Activated CD4-positive, alpha-beta memory T cell treated with anti-CD3 and anti-CD28 coated beads, Interleukin-2, amount 10 ng/mL, durations not matched to agents 7 days and 5 days (primary cell): ENCODE measurements around the gene MORN5. TPM values are rescaled to one million over a fixed set of nuclear protein-coding genes. Genes with fewer than 3 reads are reported as not detected.

Experiments
- CTCF ChIA-PET: fragments of 350-600 bp; sonication (Branson Sonifier 250); formaldehyde crosslinking; loops from one replicate; lab custom pipeline; 2021; ENCODE audit warnings: antibody characterized with exemption, inconsistent platforms; lab: Charles Lee
- POLR2A ChIA-PET: fragments of 350-600 bp; sonication (Branson Sonifier 250); formaldehyde crosslinking; loops from one replicate; lab custom pipeline; 2021; ENCODE audit warnings: antibody characterized with exemption; lab: Charles Lee
- DNase-seq: peaks from one replicate; pipeline ENCODE4 v3.0.0-alpha.2; 2020
- H3K27ac Mint-ChIP-seq: one replicate; pipeline ENCODE4 v1.8.0; 2021; ENCODE audit warnings: mild to moderate bottlenecking, mixed read lengths
- H3K27me3 Mint-ChIP-seq: one replicate; pipeline ENCODE4 v1.8.0; 2021; ENCODE audit warnings: mixed read lengths
- H3K36me3 Mint-ChIP-seq: one replicate; pipeline ENCODE4 v1.8.0; 2021; ENCODE audit warnings: low read depth, mixed read lengths
- H3K4me1 Mint-ChIP-seq: one replicate; pipeline ENCODE4 v1.8.0; 2021; ENCODE audit warnings: mixed read lengths
- H3K4me3 Mint-ChIP-seq: one replicate; pipeline ENCODE4 v1.8.0; 2021; ENCODE audit warnings: mild to moderate bottlenecking, mixed read lengths
- H3K9me3 Mint-ChIP-seq: one replicate; pipeline ENCODE4 v1.8.0; 2021; ENCODE audit warnings: mixed read lengths
- total RNA-seq, 2 experiments: library from RNA; stranded (reverse); gene quantifications; one replicate each; pipeline ENCODE4 v1.2.3, GENCODE V29; 2021

The MORN5 gene
- total RNA-seq, 2 experiments from 2014 or later = not detected

- Mint-ChIP-seq H3K4me1 (no peaks in the 10 kb centered on the region), H3K27ac (no peak overlapping the region), H3K9me3 (no peaks in the 10 kb centered on the region), H3K36me3 (no peaks in the 10 kb centered on the region), H3K4me3 (no peak overlapping the region), H3K27me3 (peaks cover 2% of the 10 kb centered on the region)
- ChIA-PET POLR2A (no interaction called here), CTCF (interaction anchor here (0.9 to 11.7 kb wide), 4 partner anchors 20 to 232 kb away, joined by 3 to 243 read pairs (median 100); no protein-coding TSS in a partner anchor)
- DNase-seq = no peak
Observed at GRCh38 chr9:122119166-122119521, 40.6 kb upstream of the MORN5 start.

- DNase-seq = no peak
- Mint-ChIP-seq H3K4me3 (no peak overlapping the region), H3K27me3 (peaks cover 8% of the 10 kb centered on the region), H3K4me1 (no peaks in the 10 kb centered on the region), H3K36me3 (no peaks in the 10 kb centered on the region), H3K27ac (no peak overlapping the region), H3K9me3 (no peaks in the 10 kb centered on the region)
- ChIA-PET CTCF (interaction anchor here (1.3 to 11.7 kb wide), 3 partner anchors 21 to 231 kb away, joined by 3 to 243 read pairs (median 173); no protein-coding TSS in a partner anchor), POLR2A (no interaction called here)
Observed at GRCh38 chr9:122119721-122120120, 40.0 kb upstream of the MORN5 start.

GRCh38 chr9:122120316-122121071, 39.2 kb upstream of the MORN5 start:
- Mint-ChIP-seq H3K9me3 (no peaks in the 10 kb centered on the region), H3K4me1 (peaks cover 2% of the 10 kb centered on the region), H3K36me3 (no peaks in the 10 kb centered on the region), H3K27me3 (peaks cover 12% of the 10 kb centered on the region), H3K4me3 (no peak overlapping the region), H3K27ac (no peak overlapping the region)
- DNase-seq = no peak
- ChIA-PET CTCF (interaction anchor here (0.8 to 11.7 kb wide), 6 partner anchors 15 to 230 kb away, joined by 3 to 243 read pairs (median 16); no protein-coding TSS in a partner anchor), POLR2A (no interaction called here)

GRCh38 chr9:122121391-122121790, 38.3 kb upstream of the MORN5 start:
- DNase-seq = no peak
- H3K27ac Mint-ChIP-seq = no peak overlapping the region
- no peaks in the 10 kb centered on the region for H3K36me3 Mint-ChIP-seq
- ChIA-PET POLR2A (interaction anchor here (0.9 kb wide), 1 partner anchor 23 kb away, joined by 3 read pairs; no protein-coding TSS in a partner anchor), CTCF (interaction anchor here (0.8 to 11.7 kb wide), 7 partner anchors 14 to 687 kb away, joined by 3 to 243 read pairs (median 19); no protein-coding TSS in a partner anchor)
- no peak overlapping the region for H3K4me3 Mint-ChIP-seq
- H3K9me3 Mint-ChIP-seq = no peaks in the 10 kb centered on the region
- H3K4me1 Mint-ChIP-seq = peaks cover 7% of the 10 kb centered on the region
- H3K27me3 Mint-ChIP-seq = peaks cover 21% of the 10 kb centered on the region

GRCh38 chr9:122121931-122122330, 37.8 kb upstream of the MORN5 start:
- H3K36me3 Mint-ChIP-seq = no peaks in the 10 kb centered on the region
- H3K27me3 Mint-ChIP-seq = peaks cover 25% of the 10 kb centered on the region
- CTCF ChIA-PET = interaction anchor here (0.5 to 11.7 kb wide), 10 partner anchors 14 to 687 kb away, joined by 3 to 243 read pairs (median 8); no protein-coding TSS in a partner anchor
- no peak for DNase-seq
- no peak overlapping the region for H3K27ac Mint-ChIP-seq
- H3K9me3 Mint-ChIP-seq = no peaks in the 10 kb centered on the region
- H3K4me1 Mint-ChIP-seq = peaks cover 10% of the 10 kb centered on the region
- POLR2A ChIA-PET = interaction anchor here (0.9 to 1.8 kb wide), 2 partner anchors 23 to 226 kb away, joined by 3 to 4 read pairs; no protein-coding TSS in a partner anchor
- H3K4me3 Mint-ChIP-seq = no peak overlapping the region

- no peak for DNase-seq
- ChIA-PET CTCF (interaction anchor here (0.5 to 11.7 kb wide), 13 partner anchors 10 to 228 kb away, joined by 3 to 243 read pairs (median 8); partner anchors contain the start of genes MRRF and RBM18), POLR2A (interaction anchor here (0.9 to 1.8 kb wide), 2 partner anchors 24 to 225 kb away, joined by 3 to 4 read pairs; no protein-coding TSS in a partner anchor)
- Mint-ChIP-seq H3K27ac (no peak overlapping the region), H3K9me3 (no peaks in the 10 kb centered on the region), H3K27me3 (peaks cover 25% of the 10 kb centered on the region), H3K4me1 (peaks cover 10% of the 10 kb centered on the region), H3K36me3 (no peaks in the 10 kb centered on the region), H3K4me3 (no peak overlapping the region)
Observed at GRCh38 chr9:122122468-122122867, 37.2 kb upstream of the MORN5 start.

- peak; percentile 77 for DNase-seq
- POLR2A ChIA-PET = interaction anchor here (1.8 kb wide), 1 partner anchor 224 kb away, joined by 4 read pairs; no protein-coding TSS in a partner anchor
- peaks cover 10% of the 10 kb centered on the region for H3K4me1 Mint-ChIP-seq
- H3K9me3 Mint-ChIP-seq = no peaks in the 10 kb centered on the region
- H3K36me3 Mint-ChIP-seq = no peaks in the 10 kb centered on the region
- no peak overlapping the region for H3K27ac Mint-ChIP-seq
- no peak overlapping the region for H3K4me3 Mint-ChIP-seq
- peaks cover 25% of the 10 kb centered on the region for H3K27me3 Mint-ChIP-seq
- CTCF ChIA-PET = interaction anchor here (1.0 to 11.7 kb wide), 17 partner anchors 8 to 228 kb away, joined by 3 to 243 read pairs (median 5); partner anchors contain the start of genes MRRF and RBM18
Observed at GRCh38 chr9:122122903-122123632, 36.6 kb upstream of the MORN5 start.

- no peaks in the 10 kb centered on the region for H3K9me3 Mint-ChIP-seq
- peaks cover 10% of the 10 kb centered on the region for H3K4me1 Mint-ChIP-seq
- DNase-seq = no peak
- H3K36me3 Mint-ChIP-seq = no peaks in the 10 kb centered on the region
- CTCF ChIA-PET = interaction anchor here (0.9 to 11.7 kb wide), 19 partner anchors 9 to 684 kb away, joined by 3 to 243 read pairs (median 5); partner anchors contain the start of genes MRRF and RBM18
- no peak overlapping the region for H3K4me3 Mint-ChIP-seq
- POLR2A ChIA-PET = interaction anchor here (1.4 kb wide), 1 partner anchor 25 kb away, joined by 5 read pairs; no protein-coding TSS in a partner anchor
- H3K27ac Mint-ChIP-seq = no peak overlapping the region
- H3K27me3 Mint-ChIP-seq = peaks cover 25% of the 10 kb centered on the region
Observed at GRCh38 chr9:122124048-122124447, 35.7 kb upstream of the MORN5 start.

- peaks cover 10% of the 10 kb centered on the region for H3K4me1 Mint-ChIP-seq
- CTCF ChIA-PET = interaction anchor here (0.6 to 11.7 kb wide), 31 partner anchors 9 to 684 kb away, joined by 3 to 243 read pairs (median 6); partner anchors contain the start of genes MRRF and RBM18
- H3K36me3 Mint-ChIP-seq = no peaks in the 10 kb centered on the region
- H3K27ac Mint-ChIP-seq = no peak overlapping the region
- H3K9me3 Mint-ChIP-seq = no peaks in the 10 kb centered on the region
- H3K4me3 Mint-ChIP-seq = no peak overlapping the region
- peaks cover 25% of the 10 kb centered on the region for H3K27me3 Mint-ChIP-seq
- POLR2A ChIA-PET = interaction anchor here (1.4 to 1.8 kb wide), 2 partner anchors 25 to 226 kb away, joined by 5 to 6 read pairs; no protein-coding TSS in a partner anchor
- DNase-seq = no peak
Observed at GRCh38 chr9:122124528-122124927, 35.2 kb upstream of the MORN5 start.

- DNase-seq = peak; percentile 81
- ChIA-PET POLR2A (interaction anchor here (1.4 to 1.8 kb wide), 2 partner anchors 26 to 225 kb away, joined by 5 to 6 read pairs; no protein-coding TSS in a partner anchor), CTCF (interaction anchor here (0.6 to 11.7 kb wide), 31 partner anchors 10 to 683 kb away, joined by 3 to 243 read pairs (median 6); partner anchors contain the start of genes MRRF and RBM18)
- Mint-ChIP-seq H3K4me3 (no peak overlapping the region), H3K27ac (no peak overlapping the region), H3K9me3 (no peaks in the 10 kb centered on the region), H3K36me3 (no peaks in the 10 kb centered on the region), H3K27me3 (peaks cover 25% of the 10 kb centered on the region), H3K4me1 (peaks cover 10% of the 10 kb centered on the region)
Observed at GRCh38 chr9:122125158-122125508, 34.6 kb upstream of the MORN5 start.

- Mint-ChIP-seq H3K9me3 (no peaks in the 10 kb centered on the region), H3K36me3 (no peaks in the 10 kb centered on the region), H3K4me1 (peaks cover 10% of the 10 kb centered on the region), H3K27me3 (peaks cover 25% of the 10 kb centered on the region), H3K27ac (no peak overlapping the region), H3K4me3 (no peak overlapping the region)
- POLR2A ChIA-PET = interaction anchor here (1.4 to 1.8 kb wide), 2 partner anchors 26 to 224 kb away, joined by 5 to 6 read pairs; no protein-coding TSS in a partner anchor
- DNase-seq = no peak
- CTCF ChIA-PET = interaction anchor here (0.6 to 11.7 kb wide), 25 partner anchors 10 to 683 kb away, joined by 3 to 243 read pairs (median 7); partner anchors contain the start of genes MRRF and RBM18
Observed at GRCh38 chr9:122125509-122126330, 34.0 kb upstream of the MORN5 start.
